IMR-90 (cell line): ENCODE measurements around the gene TTC3. TPM values are rescaled to one million over a fixed set of nuclear protein-coding genes. Genes with fewer than 3 reads are reported as not detected.

ENCODE experiments used
- ATAC-seq: fragments of 200-7000 bp; cut with Tn5 transposase; 2 replicates; pipeline ENCODE4 v1.9.1; 2020; ENCODE audit warnings: low read depth, mild to moderate bottlenecking, moderate library complexity
- BruUV-seq: library from RNA; stranded (reverse); fragments of 400-500 nt; replicated peaks from 2 replicates; lab custom pipeline; 2021; lab: Mats Ljungman, UMichigan
- CTCF ChIA-PET: fragments of 300-600 bp; formaldehyde crosslinking; extraction: SDS; loops from one replicate; lab custom pipeline; 2021; ENCODE audit warnings: antibody characterized with exemption; lab: Yijun Ruan, JAX
- POLR2A ChIA-PET: fragments of 300-600 bp; sonication (Branson Sonifier 250); formaldehyde crosslinking; loops from one replicate; lab custom pipeline; 2022; ENCODE audit warnings: antibody characterized with exemption; ENCODE audit not compliant: unreplicated experiment; lab: Charles Lee
- DNase-seq: peaks from one replicate; pipeline ENCODE4 v3.0.0; 2013
- H2AFZ ChIP-seq: replicated peaks from 2 replicates; pipeline ENCODE3; 2013; ENCODE audit warnings: low read length, mild to moderate bottlenecking; ENCODE audit not compliant: poor library complexity
- H2AK5ac ChIP-seq: 2 replicates; pipeline ENCODE4 v1.6.1; 2013; ENCODE audit warnings: low read depth, low read length, inconsistent platforms
- H2AK9ac ChIP-seq: replicated peaks from 2 replicates; pipeline ENCODE3; 2013; ENCODE audit warnings: mild to moderate bottlenecking, low read depth, low read length, moderate library complexity; ENCODE audit not compliant: poor library complexity
- H2BK120ac ChIP-seq: 2 replicates; pipeline ENCODE4 v1.6.1; 2013; ENCODE audit warnings: low read depth, low read length, inconsistent platforms
- H2BK15ac ChIP-seq: 3 replicates; pipeline ENCODE4 v1.6.1; 2013; ENCODE audit warnings: low read depth, low read length, inconsistent platforms
- H2BK20ac ChIP-seq: 2 replicates; pipeline ENCODE4 v1.6.1; 2013; ENCODE audit warnings: low read depth, mild to moderate bottlenecking, inconsistent platforms, low read length, moderate library complexity
- H2BK5ac ChIP-seq: 2 replicates; pipeline ENCODE4 v1.6.1; 2013; ENCODE audit warnings: mild to moderate bottlenecking, low read depth, low read length, inconsistent platforms; ENCODE audit not compliant: poor library complexity, severe bottlenecking
- H3K14ac ChIP-seq: replicated peaks from 2 replicates; pipeline ENCODE4 v1.6.1; 2013; ENCODE audit warnings: low read depth, low read length, inconsistent platforms
- H3K18ac ChIP-seq: 2 replicates; pipeline ENCODE4 v1.6.1; 2013; ENCODE audit warnings: low read depth, low read length, control low read depth
- H3K23ac ChIP-seq: 2 replicates; pipeline ENCODE4 v1.6.1; 2013; ENCODE audit warnings: low read depth, low read length, inconsistent platforms
- H3K27ac ChIP-seq: 2 replicates; pipeline ENCODE4 v1.5.1; 2013; ENCODE audit warnings: mild to moderate bottlenecking, control low read depth, low read length; ENCODE audit not compliant: insufficient read depth
- H3K27me3 ChIP-seq: 2 replicates; pipeline ENCODE4 v1.6.1; 2013; ENCODE audit warnings: low read length; ENCODE audit not compliant: control insufficient read depth, insufficient read depth
- H3K36me3 ChIP-seq: 2 replicates; pipeline ENCODE4 v1.6.1; 2013; ENCODE audit warnings: low read length, mixed read lengths; ENCODE audit not compliant: control insufficient read depth, insufficient read depth
- H3K4ac ChIP-seq: 2 replicates; pipeline ENCODE4 v1.6.1; 2013; ENCODE audit warnings: low read depth, low read length, inconsistent platforms
- H3K4me1 ChIP-seq: 2 replicates; pipeline ENCODE4 v1.6.1; 2013; ENCODE audit warnings: low read length, mixed read lengths; ENCODE audit not compliant: control insufficient read depth, insufficient read depth
- H3K4me2 ChIP-seq: 2 replicates; pipeline ENCODE4 v1.6.1; 2013; ENCODE audit warnings: low read depth, mild to moderate bottlenecking, control low read depth, low read length, moderate library complexity
- H3K4me3 ChIP-seq: 2 replicates; pipeline ENCODE4 v1.5.1; 2013; ENCODE audit warnings: low read depth, mild to moderate bottlenecking, control low read depth, low read length, moderate library complexity; ENCODE audit not compliant: insufficient read depth
- H3K56ac ChIP-seq: 2 replicates; pipeline ENCODE4 v1.6.1; 2013; ENCODE audit warnings: low read length, inconsistent platforms; ENCODE audit not compliant: insufficient read depth; ENCODE audit errors: extremely low read depth
- H3K79me1 ChIP-seq, 2 experiments: 2 replicates each; pipeline ENCODE4 v1.6.1; 2013; ENCODE audit warnings: low read length in 2 of 2, inconsistent platforms in 1 of 2, low read depth in 1 of 2
- H3K9ac ChIP-seq: 2 replicates; pipeline ENCODE4 v1.6.1; 2013; ENCODE audit warnings: low read depth, low read length, control low read depth
- H3K9me1 ChIP-seq: 2 replicates; pipeline ENCODE4 v1.6.1; 2013; ENCODE audit warnings: low read length, inconsistent platforms; ENCODE audit not compliant: insufficient read depth
- H3K9me3 ChIP-seq: 2 replicates; pipeline ENCODE4 v1.6.1; 2013; ENCODE audit warnings: low read length; ENCODE audit not compliant: control insufficient read depth, insufficient read depth
- H4K20me1 ChIP-seq: 2 replicates; pipeline ENCODE4 v1.6.1; 2013; ENCODE audit warnings: low read length, inconsistent platforms; ENCODE audit not compliant: insufficient read depth
- H4K5ac ChIP-seq: 2 replicates; pipeline ENCODE4 v1.6.1; 2013; ENCODE audit warnings: mild to moderate bottlenecking, low read depth, low read length, control low read depth
- H4K8ac ChIP-seq, 2 experiments: 2 replicates each; pipeline ENCODE4 v1.6.1; 2013; ENCODE audit warnings: low read depth in 2 of 2, low read length in 2 of 2, control low read depth in 1 of 2, inconsistent platforms in 1 of 2
- H4K91ac ChIP-seq: 2 replicates; pipeline ENCODE4 v1.6.1; 2013; ENCODE audit warnings: low read depth, low read length, inconsistent platforms; ENCODE audit not compliant: insufficient read depth
- BHLHE40 ChIP-seq: fragments of 150-350 bp; IDR thresholded peaks from 2 replicates; pipeline ENCODE4 v1.6.1; 2016; ENCODE audit warnings: mild to moderate bottlenecking, low read depth, low read length
- CEBPB ChIP-seq: IDR thresholded peaks from 2 replicates; pipeline ENCODE4 v1.6.1; 2012; ENCODE audit warnings: low read depth, low read length, improper control_type of control experiment
- CHD1 ChIP-seq: IDR thresholded peaks from 2 replicates; pipeline ENCODE4 v1.6.1; 2012; ENCODE audit warnings: low read depth, low read length, improper control_type of control experiment
- FOS ChIP-seq: fragments of 150-350 bp; IDR thresholded peaks from 2 replicates; pipeline ENCODE4 v1.6.1; 2016; ENCODE audit warnings: low read depth, low read length
- MAFK ChIP-seq: IDR thresholded peaks from 2 replicates; pipeline ENCODE4 v1.6.1; 2012; ENCODE audit warnings: low read depth, low read length, improper control_type of control experiment
- MAZ ChIP-seq: IDR thresholded peaks from 2 replicates; pipeline ENCODE4 v1.6.1; 2012; ENCODE audit warnings: low read depth, mild to moderate bottlenecking, low read length, improper control_type of control experiment, moderate library complexity, borderline replicate concordance
- MXI1 ChIP-seq: IDR thresholded peaks from 2 replicates; pipeline ENCODE4 v1.6.1; 2012; ENCODE audit warnings: low read depth, mild to moderate bottlenecking, low read length, moderate library complexity, borderline replicate concordance
- NFE2L2 ChIP-seq: fragments of 150-350 bp; IDR thresholded peaks from 2 replicates; pipeline ENCODE4 v1.6.1; 2016; ENCODE audit warnings: low read depth, mild to moderate bottlenecking, low read length
- POLR2A ChIP-seq: IDR thresholded peaks from 2 replicates; pipeline ENCODE4 v1.6.1; 2012; ENCODE audit warnings: mild to moderate bottlenecking, low read depth, low read length
- RAD21 ChIP-seq: IDR thresholded peaks from 2 replicates; pipeline ENCODE4 v1.6.1; 2012; ENCODE audit warnings: low read length, improper control_type of control experiment
- RCOR1 ChIP-seq: IDR thresholded peaks from 2 replicates; pipeline ENCODE4 v1.6.1; 2012; ENCODE audit warnings: mild to moderate bottlenecking, low read length, improper control_type of control experiment; ENCODE audit not compliant: insufficient replicate concordance
- RFX5 ChIP-seq: IDR thresholded peaks from 2 replicates; pipeline ENCODE4 v1.8.0; 2012; ENCODE audit warnings: low read depth, mild to moderate bottlenecking, low read length, moderate library complexity
- SMC3 ChIP-seq: fragments of 150-350 bp; IDR thresholded peaks from 2 replicates; pipeline ENCODE4 v1.6.1; 2016; ENCODE audit warnings: low read depth, mild to moderate bottlenecking, antibody characterized with exemption, low read length, moderate library complexity
- WGBS, 2 experiments: methylation state at CpG; one replicate each; pipeline versions ENCODE4 v1.1.5 to v1.1.7; 2013; ENCODE audit warnings: missing lambda C conversion rate in 2 of 2; ENCODE audit not compliant: insufficient read length in 1 of 2; ENCODE audit errors: extremely low coverage in 2 of 2; 5-methylcytosine and 5-hydroxymethylcytosine counted together
- dilution Hi-C: fragments of 300-500 bp; cut with HindIII; formaldehyde crosslinking; loops from one replicate; pipeline ENCODE4 v1.14.3; 2018; ENCODE audit warnings: low sequenced_read_pairs; ENCODE audit not compliant: unreplicated experiment
- in situ Hi-C: fragments of 300-500 bp; cut with MboI; formaldehyde crosslinking; loops from 3 replicates; pipeline ENCODE4 v1.14.3; 2019; ENCODE audit warnings: low sequenced_read_pairs, inconsistent platforms, mixed read lengths
- intact Hi-C: fragments of 100-400 bp; cut with micrococcal nuclease; formaldehyde crosslinking; loops from 2 replicates; pipeline ENCODE4 v1.10.0; 2022
- polyA plus RNA-seq, 3 experiments: library from polyadenylated mRNA; depleted of rRNA; stranded (reverse); fragments of >200 nt; gene quantifications; 2 replicates each; pipeline ENCODE4 v1.2.3, GENCODE V29; 2012; ENCODE audit warnings: low replicate concordance in 1 of 3
- total RNA-seq: library from RNA; depleted of rRNA; stranded (reverse); fragments of >200 nt; gene quantifications from 2 replicates; pipeline ENCODE4 v1.2.3, GENCODE V29; 2012
- TF ChIP-seq, protein P1 (sequence below): fragments of 150-350 bp; IDR thresholded peaks from 2 replicates; pipeline ENCODE4 v1.6.1; 2017; ENCODE audit warnings: mild to moderate bottlenecking, antibody characterized with exemption, low read length, low read depth
- TF ChIP-seq, protein P2 (sequence below): fragments of 150-350 bp; IDR thresholded peaks from 2 replicates; pipeline ENCODE4 v1.6.1; 2016; ENCODE audit warnings: low read depth, mild to moderate bottlenecking, low read length, moderate library complexity, borderline replicate concordance
- TF ChIP-seq, protein P3 (sequence below): conservative IDR thresholded peaks from 2 replicates; pipeline ENCODE4 v1.5.1; 2012; ENCODE audit warnings: mild to moderate bottlenecking, low read depth, low read length, improper control_type of control experiment

The TTC3 gene
- total and polyA plus RNA-seq, 2 of the 4 experiments (the other 2 are of a cell fraction): 96.7 to 293 TPM

DNA sequence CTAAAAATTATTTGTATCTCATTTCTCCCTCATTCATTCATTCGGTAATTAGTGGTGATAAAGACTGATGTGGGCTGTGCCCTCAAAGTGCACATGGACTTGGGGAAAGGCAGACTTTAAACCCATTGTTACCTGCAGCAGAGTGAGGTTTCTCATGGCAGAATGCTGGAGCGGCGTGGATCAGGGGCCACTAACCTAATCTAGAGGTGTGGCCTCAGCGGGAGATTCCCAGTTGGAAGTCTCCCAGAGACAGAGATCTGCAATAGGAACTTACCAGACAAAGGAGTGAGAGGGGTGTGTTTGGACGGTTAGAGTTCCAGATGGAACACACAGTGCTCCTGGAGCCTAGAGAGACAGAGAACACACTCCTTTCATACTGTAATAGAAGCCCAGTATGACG is 120.6 kb downstream of the TTC3 start:
- no peak overlapping the region for H3K4me3 ChIP-seq
- H3K4me2 ChIP-seq: no peak overlapping the region
- DNase-seq (no peak), ATAC-seq (no peak)
- in situ Hi-C loops: no loop called here
- H3K27ac ChIP-seq: no peak overlapping the region
- H3K9me3 ChIP-seq: no peaks in the 10 kb centered on the region
- peaks cover 20 to 29% of the 10 kb centered on the region in 2 experiments for H3K79me1 ChIP-seq
- no peaks in the 10 kb centered on the region for H3K27me3 ChIP-seq
- H3K4me1 ChIP-seq: 0 out of 2 replicates have a peak, but pooled peaks cover 2% of the 10 kb centered on the region
- no TSS peak for BruUV-seq
- no peak overlapping the region for H3K14ac ChIP-seq
- intact Hi-C loops: no loop called here
- H2BK20ac ChIP-seq: no peak overlapping the region
- H3K36me3 ChIP-seq: peaks cover 54% of the 10 kb centered on the region
- H2BK15ac ChIP-seq: no peak overlapping the region
- H2AFZ ChIP-seq: no peak overlapping the region
- H3K4ac ChIP-seq: no peak overlapping the region
- no peak overlapping the region for H4K8ac ChIP-seq
- H4K5ac ChIP-seq: no peak overlapping the region
- dilution Hi-C loops: no loop called here
- no peak overlapping the region for H2BK5ac ChIP-seq
- CTCF ChIA-PET: no interaction called here
- no peak overlapping the region for H3K9ac ChIP-seq
- H3K18ac ChIP-seq: no peak overlapping the region
- no peak overlapping the region for H3K23ac ChIP-seq
- no peaks in the 10 kb centered on the region for H4K20me1 ChIP-seq
- H3K56ac ChIP-seq: no peak overlapping the region
- peaks cover 8% of the 10 kb centered on the region for H3K9me1 ChIP-seq
- no peak overlapping the region for H2AK9ac ChIP-seq
- POLR2A ChIA-PET: no interaction called here
- no peak overlapping the region for H2BK120ac ChIP-seq
- no CpG with 5 or more reads among the region's 6 CpGs for WGBS, 2 experiments
- H2AK5ac ChIP-seq: no peak overlapping the region
- no peak overlapping the region for H4K91ac ChIP-seq
- TF ChIP-seq BHLHE40: no peak
- TF ChIP-seq RFX5: no peak
- no peak for TF ChIP-seq MAZ
- no peak for TF ChIP-seq POLR2A
- TF ChIP-seq CHD1: no peak
- TF ChIP-seq, protein P1, sequence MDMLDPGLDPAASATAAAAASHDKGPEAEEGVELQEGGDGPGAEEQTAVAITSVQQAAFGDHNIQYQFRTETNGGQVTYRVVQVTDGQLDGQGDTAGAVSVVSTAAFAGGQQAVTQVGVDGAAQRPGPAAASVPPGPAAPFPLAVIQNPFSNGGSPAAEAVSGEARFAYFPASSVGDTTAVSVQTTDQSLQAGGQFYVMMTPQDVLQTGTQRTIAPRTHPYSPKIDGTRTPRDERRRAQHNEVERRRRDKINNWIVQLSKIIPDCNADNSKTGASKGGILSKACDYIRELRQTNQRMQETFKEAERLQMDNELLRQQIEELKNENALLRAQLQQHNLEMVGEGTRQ: no peak
- no peak for TF ChIP-seq RCOR1
- no peak for TF ChIP-seq FOS
- no peak for TF ChIP-seq MAFK
- TF ChIP-seq, protein P2, sequence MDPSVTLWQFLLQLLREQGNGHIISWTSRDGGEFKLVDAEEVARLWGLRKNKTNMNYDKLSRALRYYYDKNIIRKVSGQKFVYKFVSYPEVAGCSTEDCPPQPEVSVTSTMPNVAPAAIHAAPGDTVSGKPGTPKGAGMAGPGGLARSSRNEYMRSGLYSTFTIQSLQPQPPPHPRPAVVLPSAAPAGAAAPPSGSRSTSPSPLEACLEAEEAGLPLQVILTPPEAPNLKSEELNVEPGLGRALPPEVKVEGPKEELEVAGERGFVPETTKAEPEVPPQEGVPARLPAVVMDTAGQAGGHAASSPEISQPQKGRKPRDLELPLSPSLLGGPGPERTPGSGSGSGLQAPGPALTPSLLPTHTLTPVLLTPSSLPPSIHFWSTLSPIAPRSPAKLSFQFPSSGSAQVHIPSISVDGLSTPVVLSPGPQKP: no peak
- TF ChIP-seq SMC3: no peak
- no peak for TF ChIP-seq NFE2L2
- TF ChIP-seq, protein P3, sequence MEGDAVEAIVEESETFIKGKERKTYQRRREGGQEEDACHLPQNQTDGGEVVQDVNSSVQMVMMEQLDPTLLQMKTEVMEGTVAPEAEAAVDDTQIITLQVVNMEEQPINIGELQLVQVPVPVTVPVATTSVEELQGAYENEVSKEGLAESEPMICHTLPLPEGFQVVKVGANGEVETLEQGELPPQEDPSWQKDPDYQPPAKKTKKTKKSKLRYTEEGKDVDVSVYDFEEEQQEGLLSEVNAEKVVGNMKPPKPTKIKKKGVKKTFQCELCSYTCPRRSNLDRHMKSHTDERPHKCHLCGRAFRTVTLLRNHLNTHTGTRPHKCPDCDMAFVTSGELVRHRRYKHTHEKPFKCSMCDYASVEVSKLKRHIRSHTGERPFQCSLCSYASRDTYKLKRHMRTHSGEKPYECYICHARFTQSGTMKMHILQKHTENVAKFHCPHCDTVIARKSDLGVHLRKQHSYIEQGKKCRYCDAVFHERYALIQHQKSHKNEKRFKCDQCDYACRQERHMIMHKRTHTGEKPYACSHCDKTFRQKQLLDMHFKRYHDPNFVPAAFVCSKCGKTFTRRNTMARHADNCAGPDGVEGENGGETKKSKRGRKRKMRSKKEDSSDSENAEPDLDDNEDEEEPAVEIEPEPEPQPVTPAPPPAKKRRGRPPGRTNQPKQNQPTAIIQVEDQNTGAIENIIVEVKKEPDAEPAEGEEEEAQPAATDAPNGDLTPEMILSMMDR: no peak
- no peak for TF ChIP-seq RAD21
- TF ChIP-seq MXI1: no peak
- TF ChIP-seq CEBPB: no peak
